Stimulated activated CD4-positive, alpha-beta T cell treated with anti-CD3 and anti-CD28 coated beads, Interleukin-12 subunit alpha, Interleukin-12 subunit beta, amount 100 ng/mL, for 48 hours (primary cell): ENCODE results near the gene ARFGEF2.

ENCODE experiments used
- DNase-seq, 3 donors: peaks; one replicate each; pipeline ENCODE4 v3.0.0-alpha.2; 2020; ENCODE audit warnings: low read depth in 2 of 3, low spot score in 1 of 3

Gene ARFGEF2

GRCh38 chr20:48898896-48899530 is 22.5 kb upstream of the ARFGEF2 start:
- DNase-seq, result no peak

GRCh38 chr20:48899881-48900280 is 21.6 kb upstream of the ARFGEF2 start:
- no peak for DNase-seq

- no peak for DNase-seq
These were observed 20.2 kb upstream of the ARFGEF2 start for GRCh38 chr20:48901326-48901725.

DNA sequence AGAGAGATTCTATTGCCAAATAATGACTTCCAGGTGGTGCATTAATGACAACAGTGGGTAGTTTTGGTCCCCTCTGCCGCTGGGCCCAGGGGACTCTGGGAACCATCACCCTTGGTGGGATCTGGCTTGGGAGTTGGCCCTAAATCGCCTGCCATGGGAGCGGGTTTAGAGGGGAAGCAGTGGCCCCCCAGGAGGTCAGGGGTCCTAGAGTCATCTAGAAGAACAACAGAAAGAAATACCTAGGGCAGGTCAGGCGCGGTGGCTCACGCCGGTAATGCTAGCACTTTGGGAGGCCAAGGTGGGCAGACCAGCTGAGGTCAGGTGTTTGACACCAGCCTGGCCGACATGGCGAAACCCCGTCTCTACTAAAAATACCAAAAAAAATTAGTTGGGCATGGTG is 17.8 kb upstream of the ARFGEF2 start:
- DNase-seq, result no peak

- peak; percentile 50 to 71 (median 60) for DNase-seq
These were observed 16.8 kb upstream of the ARFGEF2 start for GRCh38 chr20:48904566-48905296.

DNA sequence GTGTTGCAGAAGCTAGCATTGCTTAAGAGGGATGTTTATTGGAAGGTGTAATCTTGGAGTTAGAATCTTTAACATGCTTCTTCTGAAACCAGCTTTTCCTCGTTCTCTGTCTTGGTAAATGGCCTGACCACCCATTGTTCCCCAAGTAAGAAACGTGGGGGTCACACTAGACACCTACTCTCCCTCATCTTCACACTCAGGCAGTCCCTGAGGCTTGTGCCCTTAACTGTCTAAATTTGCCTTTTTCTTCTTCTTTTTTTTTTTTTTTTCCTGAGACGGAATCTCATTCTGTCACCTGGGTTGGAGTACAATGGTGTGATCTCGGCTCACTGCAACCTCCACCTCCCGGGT is 16.2 kb upstream of the ARFGEF2 start:
- DNase-seq, result no peak

DNA sequence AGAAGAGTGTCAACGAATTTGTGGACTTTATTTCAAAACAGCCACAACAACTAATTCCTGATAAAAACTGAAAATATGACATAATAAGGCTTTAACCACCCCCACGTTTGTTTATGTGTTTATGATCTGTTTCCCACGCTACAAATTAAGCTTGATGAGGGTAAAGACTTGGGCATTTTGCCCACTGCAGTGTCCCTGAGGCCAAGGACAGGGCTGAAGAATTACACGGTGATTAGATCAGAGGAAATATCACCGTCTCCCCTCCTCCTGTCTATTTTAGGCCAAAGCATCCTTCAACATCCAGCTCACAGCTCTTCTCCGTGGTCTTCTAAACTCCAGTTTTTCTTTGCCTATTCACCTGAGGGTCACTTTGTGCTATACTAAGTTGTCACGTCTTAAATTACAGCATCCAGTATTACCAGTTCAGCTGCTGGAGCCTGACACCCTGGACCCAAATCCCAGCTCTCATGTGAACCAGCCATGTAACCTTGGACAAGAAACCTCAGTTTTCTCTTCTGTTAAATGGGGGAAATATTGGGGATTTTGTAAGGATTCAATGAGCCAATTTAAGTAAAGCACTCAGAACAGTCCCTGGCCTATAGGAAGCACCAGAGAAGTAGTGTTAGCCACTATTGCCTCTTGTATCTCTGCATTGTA is 15.2 kb upstream of the ARFGEF2 start:
- DNase-seq, result no peak

DNA sequence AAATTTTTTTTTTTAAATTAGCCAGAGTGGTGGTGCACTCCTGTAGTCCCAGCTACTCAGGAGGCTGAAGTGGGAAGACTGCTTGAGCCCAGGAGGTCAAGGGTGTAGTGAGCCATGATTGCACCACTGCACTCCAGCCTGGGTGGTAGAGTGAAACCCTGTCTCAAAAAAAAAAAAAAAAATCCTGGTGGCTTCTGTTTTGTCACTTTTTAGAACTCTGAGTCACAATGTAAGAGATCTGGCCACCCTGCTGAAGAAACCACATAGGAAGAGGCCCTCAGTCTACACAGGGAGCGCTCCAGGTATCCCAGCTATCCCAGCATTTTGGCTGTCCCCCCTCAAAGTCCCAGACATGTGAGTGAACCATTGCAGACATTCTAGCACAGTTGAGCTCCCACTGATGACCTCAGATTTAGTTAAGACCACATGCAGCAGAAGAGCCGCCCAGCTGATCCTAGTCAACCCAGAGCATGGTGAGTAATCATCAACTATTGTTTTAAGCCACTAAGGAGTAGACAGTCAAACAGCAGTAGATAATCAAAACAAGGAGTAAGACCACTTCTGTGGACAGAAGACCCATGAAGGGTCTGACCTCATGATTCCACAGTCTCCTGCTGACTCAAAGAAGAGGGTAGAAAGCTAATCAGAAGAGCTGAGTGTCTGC is 12.7 kb upstream of the ARFGEF2 start:
- no peak for DNase-seq

- no peak for DNase-seq
These were observed 11.6 kb upstream of the ARFGEF2 start for GRCh38 chr20:48909910-48910309.

DNA sequence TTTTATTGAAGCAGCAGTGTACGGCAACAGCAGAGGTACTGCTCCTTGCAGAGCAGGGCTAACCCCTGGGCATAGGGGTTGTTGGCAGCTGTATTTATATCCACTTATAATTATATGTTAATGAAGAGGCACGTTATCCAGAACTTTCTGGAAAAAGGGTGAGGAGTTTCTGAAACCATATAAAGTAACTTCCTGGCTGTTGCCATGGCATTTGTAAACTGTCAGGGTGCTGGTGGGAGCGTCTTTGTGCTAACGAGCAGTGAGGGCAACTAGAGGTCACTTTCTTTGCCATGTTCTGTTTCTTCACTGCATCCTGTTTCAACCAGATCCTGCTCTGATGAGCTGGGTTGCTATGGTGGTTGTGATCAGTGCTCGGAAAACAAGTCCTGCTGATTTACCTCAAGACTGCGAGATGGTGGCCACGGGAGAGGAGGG is 11.1 kb upstream of the ARFGEF2 start:
- DNase-seq, result no peak

DNA sequence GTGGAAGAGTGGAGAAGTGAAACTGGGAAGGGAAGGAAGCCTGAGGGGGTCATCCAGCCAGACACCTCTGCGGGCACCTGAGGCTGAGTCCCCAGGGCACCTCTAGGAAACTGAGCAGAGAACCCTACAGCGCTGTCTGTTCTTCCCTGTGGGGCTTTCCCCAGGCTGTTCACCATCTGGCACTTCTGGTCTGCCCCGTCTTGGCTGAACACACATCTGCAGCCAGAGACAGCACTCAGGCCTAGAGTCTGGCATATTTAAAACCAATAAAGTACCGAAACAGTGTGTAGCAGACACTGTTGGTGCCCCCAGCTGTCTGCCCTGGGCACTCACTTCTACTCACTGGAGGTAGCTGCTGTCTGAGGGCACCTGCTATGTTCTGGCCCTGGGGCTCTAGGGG is 9.4 kb upstream of the ARFGEF2 start:
- DNase-seq, result no peak

DNA sequence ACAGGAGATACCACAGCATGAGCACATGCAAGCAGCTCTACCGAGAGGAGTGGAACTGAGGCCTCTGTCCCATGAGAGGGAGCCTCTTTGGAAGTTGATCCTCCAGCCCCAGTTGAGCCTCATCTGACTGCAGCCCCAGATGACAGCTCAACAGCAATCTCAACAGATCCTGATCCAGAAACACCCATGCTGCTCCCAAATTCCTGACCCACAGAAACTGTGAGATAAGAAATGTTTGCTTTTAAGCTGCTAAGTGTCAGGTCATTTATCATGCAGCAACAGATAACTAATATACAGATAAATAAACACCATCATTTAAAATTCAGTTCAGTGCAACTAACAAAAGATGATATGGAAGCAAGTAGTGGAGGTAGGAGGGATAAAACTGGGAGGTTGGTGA is 4.8 kb upstream of the ARFGEF2 start:
- no peak for DNase-seq

- DNase-seq, result no peak
These were observed 2.1 kb upstream of the ARFGEF2 start for GRCh38 chr20:48919336-48919881.

- DNase-seq, result no peak
These were observed 1.5 kb upstream of the ARFGEF2 start for GRCh38 chr20:48919882-48920526.

- no peak for DNase-seq
These were observed 864 bp upstream of the ARFGEF2 start for GRCh38 chr20:48920527-48921167.

DNA sequence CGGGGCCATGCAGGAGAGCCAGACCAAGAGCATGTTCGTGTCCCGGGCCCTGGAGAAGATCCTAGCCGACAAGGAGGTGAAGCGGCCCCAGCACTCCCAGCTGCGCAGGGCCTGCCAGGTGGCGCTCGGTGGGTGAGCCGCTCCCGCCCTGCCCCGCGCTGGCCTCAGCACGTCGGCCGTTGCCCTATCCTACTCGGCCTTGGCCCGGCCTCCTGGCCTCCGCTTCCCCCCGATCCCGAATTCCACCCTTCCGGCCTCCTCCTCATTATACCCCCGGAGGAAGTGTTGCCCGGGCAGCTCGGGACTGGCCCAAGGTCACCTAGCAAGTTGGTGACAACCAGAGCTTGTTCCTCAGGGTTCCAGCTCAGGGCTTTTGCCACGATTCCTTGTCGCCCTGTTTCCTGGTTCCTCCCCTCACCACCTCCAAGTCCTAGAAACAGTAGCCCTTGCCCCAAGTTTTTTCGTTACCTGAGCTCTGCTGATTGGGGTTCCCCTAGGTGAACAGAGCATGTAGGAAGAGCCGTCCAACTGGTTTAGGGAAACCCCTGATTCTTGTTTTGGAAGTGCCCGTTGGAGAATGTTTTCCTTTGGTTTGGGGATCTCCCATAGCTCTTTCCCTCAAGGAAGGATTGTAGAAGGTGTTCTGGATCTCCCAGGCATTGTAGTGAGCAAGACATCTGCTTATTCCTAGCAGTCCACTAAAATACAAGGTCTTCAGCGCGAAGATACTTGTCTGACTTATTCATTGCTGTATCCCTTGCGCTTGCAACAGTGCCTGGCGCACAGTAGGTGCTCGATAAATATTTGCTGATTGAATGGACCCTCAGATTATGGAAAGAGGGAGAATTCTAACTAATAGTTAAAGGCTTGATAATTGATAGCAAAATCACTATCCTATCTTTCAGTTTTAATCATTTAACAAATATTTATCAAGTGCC is 641 bp downstream of the ARFGEF2 start:
- no peak for DNase-seq

GRCh38 chr20:48923149-48923718 is 1.7 kb downstream of the ARFGEF2 start:
- no peak for DNase-seq

DNA sequence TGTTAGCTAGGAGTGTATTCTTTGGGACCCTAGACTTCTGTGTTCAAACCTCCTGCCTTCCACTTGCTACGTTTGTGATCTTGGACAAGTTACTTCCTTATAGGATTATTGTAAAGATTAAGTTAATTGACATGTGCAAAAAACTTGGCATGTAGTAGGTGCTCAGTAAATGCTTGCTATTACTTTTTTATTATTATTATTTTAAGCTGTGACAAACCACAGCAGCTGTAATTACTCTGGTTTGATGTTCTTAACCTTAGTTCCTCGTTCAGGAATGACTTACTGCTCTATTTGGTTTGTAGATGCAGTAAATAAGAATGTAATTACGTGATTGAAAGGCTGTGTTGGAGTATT is 3.2 kb downstream of the ARFGEF2 start:
- DNase-seq, result no peak

GRCh38 chr20:48926267-48926666 is 4.8 kb downstream of the ARFGEF2 start:
- no peak for DNase-seq
